GM19467 (cell line): ENCODE measurements around the gene MYBBP1A.

Experiments
- ATAC-seq: cut with Tn5 transposase; IDR thresholded peaks from one replicate; pipeline ENCODE4 v1.9.1; 2021; ENCODE audit warnings: mild to moderate bottlenecking, moderate library complexity; ENCODE audit not compliant: unreplicated experiment

Gene MYBBP1A

DNA sequence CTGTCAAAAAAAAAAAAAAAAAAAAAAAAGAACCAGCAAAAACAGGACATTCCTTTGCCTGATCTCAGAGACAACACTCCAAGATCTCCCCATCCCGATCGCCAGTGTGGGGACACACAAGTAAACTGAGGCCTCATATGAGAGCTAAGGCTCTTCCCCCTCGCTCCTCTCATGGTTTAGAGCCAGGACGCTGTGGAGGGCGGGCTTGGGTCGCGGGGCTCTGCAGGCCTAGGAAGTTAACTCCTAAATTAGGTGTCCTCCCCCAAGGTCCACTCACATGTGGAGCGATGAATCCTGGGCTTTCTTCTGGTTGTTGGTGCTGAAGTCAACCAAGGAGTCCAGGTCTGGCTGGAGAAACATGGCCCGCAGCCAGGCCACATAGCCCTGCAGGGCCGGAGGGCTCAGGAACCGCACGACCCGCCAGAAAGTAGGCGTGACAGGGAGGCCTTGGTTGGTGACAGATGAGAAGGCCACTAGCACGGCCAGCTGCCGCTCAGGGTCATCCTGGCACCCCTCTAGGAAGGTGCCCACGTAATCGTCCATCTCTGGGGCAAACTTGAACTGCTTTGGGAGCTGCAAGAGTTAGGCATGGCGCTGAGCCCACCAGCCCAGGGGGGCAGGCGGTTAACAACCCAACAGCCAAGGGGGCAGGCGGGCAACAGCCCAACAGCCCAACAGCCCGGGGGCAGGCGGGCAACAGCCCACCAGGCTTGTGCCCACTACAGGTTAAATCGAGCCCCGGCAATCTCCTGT, 5.2 kb downstream of the MYBBP1A start:
- no peak for ATAC-seq

DNA sequence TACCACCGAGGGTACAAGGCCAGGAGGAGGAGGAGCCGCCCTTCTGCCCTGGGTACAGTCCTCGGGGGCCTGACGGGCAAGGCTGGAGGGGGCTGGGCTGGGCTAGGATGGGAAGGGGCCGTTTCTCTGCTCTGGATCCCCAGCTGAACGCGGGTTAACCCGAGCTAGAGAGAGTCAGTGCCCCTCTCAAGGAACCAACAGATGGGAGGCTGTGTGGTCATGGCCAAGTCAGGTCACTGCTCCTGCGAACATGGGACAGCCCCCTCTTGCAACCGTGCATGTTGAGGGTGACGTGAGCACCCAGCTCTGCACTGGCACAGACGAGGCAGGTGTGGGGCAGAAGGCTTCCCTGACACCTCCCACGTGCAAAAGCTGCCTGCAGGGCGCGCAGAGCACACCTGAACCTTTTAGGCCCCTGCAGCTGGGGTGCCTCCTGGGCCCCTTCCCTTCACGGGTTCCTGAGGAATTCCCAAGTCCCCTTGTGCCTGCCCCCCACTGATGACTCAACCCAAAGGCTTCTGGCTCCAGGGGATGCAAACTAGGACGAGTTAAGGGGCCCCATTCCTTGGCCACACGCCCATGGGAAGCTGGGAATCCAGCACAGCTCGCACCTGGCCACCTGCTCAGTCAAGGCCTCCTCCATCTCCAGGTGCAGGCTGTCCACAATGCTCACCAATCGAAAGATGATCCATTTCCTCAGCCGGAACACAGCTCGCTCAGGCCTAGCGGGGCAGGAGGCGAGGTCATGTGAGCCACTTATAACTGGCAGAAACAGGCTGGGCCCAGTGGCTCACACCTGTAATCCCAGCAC, 6.3 kb downstream of the MYBBP1A start:
- ATAC-seq, result no peak

- ATAC-seq, result no peak
Measured at GRCh38 chr17:4548061-4548461, 7.1 kb downstream of the MYBBP1A start.

DNA sequence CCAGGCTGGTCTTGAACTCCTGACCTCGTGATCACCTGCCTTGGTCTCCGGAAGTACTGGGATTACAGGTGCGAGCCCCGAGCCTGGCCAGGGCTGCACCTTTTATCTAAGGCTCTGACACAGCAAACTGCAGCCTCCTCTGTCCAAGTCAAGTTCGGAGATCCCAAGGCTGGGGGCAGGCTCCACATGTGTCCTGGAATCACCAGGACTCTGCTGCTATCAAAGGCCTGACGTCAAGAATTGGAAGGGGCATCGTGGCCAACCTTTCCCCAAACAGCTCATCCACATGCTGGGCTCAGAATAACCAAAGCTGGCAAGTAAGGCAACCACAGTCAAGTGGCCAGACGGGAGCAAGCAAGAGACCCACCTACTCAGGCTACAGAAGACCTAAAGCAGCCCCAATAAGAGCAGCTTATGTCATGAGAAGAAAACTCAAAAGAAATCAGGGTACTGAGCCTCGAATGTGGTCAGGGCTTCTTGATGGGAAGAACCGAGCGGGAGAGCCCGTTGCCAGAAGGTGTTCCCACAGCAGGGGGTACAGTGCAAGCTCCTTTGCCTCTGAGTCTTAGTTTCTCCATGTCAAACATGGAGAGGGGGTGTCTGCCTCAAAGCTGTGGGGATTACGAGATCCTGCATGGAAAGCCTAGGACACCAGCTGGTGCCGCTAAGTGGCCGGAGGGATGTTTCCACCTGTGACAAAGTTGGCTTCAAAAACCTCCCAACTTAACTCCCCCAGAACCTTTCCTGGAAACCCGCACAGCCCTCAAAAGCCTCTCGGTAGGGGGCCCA, 7.9 kb downstream of the MYBBP1A start:
- no peak for ATAC-seq

GRCh38 chr17:4545217-4545951, 9.8 kb downstream of the MYBBP1A start:
- ATAC-seq, result no peak

DNA sequence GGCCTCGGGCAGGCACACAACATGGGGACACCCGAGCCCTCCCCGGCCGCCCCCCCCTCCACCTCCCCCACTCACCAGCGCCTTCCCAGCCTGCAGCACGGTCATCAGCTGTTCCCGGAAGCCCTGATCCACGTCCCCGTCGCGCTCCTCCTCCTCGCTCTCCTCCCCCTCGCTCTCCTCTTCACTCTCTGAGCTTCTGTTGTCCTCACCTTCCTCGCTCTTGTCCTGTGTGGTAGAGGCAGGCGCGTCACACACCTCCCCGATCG, 10.3 kb downstream of the MYBBP1A start:
- no peak for ATAC-seq

DNA sequence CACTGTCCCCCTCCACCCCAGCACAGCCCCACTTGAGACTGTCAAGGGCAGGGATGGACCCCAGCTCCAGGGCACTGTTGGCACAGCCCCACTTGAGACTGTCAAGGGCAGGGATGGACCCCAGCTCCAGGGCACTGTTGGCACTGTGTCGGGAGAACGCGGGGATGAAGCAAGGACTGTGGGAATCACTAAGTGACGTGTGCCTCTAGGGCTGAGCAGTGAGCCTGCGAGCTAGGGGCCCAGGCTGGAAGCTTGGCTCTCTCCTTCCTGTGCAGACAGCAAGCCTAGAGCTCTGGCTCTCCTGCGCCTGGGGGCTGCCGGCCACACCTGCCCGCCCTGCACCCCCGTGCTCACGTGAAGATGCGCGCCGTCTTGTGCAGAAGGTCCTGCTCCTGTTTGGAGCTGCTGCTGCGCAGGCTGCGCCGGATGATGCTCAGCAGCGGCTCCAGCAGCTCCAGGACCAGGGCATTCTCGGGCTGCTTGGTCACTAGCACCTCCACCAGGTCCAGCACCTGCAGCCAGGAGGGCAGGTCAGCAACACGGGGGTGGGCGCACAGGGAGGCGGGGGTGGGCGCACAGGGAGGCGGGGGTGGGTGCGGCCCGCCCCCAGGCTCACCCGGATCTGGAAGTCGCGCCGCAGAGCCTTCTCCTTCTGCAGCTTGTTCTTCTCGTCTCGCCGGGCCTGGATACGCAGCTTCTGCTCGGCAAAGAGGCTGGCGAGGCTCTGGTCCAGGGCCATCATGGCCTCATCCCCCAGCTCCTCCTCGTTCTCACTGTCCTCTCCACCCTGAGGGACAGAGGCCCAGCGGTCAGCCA, 10.8 kb downstream of the MYBBP1A start:
- ATAC-seq, result no peak

- no peak for ATAC-seq
Measured at GRCh38 chr17:4543557-4544026, 11.6 kb downstream of the MYBBP1A start.

- no peak for ATAC-seq
Measured at GRCh38 chr17:4542726-4543191, 12.4 kb downstream of the MYBBP1A start.

DNA sequence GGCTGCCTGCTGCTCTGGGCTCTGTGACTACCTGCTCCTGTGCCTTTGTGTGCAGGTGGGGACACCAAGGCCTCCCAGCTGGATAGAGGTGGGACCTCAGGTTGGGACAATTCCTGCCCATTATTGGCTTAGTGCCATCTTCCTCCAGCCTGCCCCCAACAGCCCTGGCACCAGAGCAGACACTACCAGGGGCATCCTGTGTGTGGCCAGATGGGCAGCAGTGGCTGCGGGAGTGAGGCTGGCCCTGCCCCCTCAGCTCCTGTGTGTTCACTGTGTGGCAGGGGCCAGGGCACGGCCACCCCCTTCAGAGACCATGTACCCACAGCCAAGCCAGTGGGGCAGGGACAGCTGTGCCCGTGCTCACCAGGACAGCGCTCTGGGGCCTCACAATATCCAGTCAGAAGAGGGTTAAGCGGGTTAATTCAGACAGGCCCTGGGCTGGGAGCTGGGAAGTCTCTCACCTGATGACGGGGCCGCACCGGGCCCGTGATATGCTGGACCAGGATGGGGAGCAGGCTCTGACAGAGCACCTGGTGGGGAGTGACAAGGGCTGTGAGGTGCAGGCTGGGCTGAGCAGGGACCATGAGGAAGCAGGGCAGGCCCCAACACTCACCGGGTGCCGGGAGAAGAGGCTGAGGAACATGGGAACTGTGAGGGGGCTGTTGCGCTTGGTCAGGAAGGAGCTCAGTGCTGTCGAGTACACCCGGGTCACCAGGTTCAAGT, 13.0 kb downstream of the MYBBP1A start:
- ATAC-seq, result no peak

DNA sequence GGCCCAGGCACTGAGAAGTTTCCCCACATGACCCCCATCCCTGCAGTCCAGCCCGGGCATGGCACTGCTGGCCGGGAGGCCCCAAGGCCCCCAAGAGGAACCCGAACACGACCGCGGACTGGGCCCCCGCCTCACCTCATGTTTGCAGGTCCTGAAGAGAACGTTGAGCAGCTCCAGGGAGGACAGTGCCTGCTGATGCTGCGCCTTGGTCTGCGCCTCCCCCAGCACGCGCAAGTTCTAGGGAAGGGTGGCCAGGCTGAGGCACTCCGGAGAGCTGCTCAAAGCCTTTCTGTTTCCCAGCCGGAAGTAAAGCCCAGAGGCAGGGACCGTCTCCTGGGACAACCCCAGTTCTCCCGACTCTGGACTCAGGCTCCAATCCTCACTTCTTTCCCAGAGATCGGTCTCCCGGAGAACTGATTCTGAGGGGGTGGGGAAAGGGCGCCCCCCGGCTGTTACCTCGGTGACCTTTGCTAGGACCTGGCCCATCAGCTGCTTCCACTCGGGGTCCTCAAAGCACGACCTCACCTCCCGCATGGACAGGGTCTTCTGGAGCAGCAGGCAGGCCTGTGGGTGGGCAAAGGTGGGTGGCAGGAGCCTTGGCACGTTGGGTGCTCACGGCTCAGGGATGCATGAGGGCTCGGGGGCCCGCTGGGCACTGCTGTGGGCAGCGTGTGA, 13.7 kb downstream of the MYBBP1A start:
- no peak for ATAC-seq

DNA sequence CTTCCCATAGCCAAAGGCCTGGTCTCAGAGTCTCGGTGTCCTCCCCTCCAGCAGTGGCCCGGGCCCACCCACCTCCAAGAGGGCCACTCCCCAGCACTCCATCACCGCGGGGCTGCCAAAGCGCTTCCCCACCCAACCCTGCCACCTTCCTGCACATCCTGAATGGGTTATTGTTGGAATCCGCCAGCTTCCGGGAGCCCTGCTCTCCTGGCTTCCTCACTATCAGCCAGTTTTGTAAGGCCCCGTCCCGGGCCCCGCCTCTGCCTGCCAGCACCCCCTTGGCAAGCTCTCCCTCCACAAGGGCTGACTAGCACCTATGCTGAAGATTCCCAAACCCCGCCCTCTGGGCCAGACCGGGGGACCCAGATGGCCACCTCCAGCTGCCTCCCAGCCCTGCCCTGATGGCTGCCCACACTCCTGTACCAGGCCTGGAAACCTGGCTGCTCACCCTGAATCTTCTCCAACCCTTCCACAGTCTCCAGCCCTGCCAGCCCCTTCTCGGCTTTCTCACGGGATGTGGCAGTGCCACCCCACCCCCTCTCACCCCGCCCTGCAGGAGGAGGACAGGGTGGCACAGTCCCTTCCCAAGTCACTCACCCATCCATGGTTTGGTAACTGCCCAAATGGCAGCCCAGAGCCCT, 14.4 kb downstream of the MYBBP1A start:
- ATAC-seq, result no peak

DNA sequence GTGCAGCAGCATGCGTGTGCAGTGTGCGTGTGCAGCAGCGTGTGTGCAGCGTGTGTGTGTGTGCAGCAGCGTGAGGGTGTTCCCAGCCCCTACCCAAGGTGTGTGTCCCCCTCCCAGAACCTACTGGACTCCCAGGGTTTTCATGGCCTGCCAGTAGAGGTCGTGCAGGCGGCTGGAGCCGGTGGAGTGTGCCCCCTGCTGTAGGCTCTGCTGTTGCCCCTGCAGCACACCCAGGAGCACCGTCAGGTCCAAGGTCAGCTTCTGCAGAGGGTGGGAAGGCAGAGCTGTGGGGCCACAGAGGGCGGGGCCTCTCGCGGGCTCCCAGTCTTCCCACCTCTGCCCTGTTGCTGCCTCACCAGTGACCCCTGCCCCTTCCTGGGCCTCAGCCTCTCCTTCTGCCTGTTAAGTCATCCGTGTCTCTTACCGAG, 14.9 kb downstream of the MYBBP1A start:
- no peak for ATAC-seq

- no peak for ATAC-seq
Measured at GRCh38 chr17:4539576-4540223, 15.5 kb downstream of the MYBBP1A start.

DNA sequence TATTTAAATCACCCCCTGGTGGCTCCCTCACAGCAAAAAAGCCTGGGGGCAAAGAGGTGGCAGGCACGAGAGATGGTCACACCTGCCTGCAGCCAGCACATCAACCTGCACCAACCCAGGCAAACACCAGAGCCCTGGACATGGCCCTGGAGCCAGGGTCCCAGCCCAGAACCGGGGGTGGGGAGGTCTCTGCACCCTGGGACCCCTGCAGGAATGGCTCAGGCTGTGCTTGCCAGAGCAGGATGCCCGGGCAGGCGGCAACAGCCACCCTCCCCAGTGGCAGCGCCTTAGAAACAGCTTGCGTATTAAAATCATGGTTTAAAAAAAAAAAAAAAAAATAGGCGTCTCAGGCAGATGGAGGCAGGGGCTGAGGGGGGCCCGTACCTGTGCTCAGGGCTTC, 16.2 kb downstream of the MYBBP1A start:
- ATAC-seq, result no peak

GRCh38 chr17:4538236-4539002, 16.8 kb downstream of the MYBBP1A start:
- ATAC-seq, result no peak
